NT2/D1 (cell line): ENCODE results near the gene COBL.

Source experiments
- SUZ12 ChIP-seq: IDR thresholded peaks from 2 replicates; pipeline ENCODE4 v1.6.1; 2011; ENCODE audit not compliant: insufficient read length, insufficient read depth; ENCODE audit errors: extremely low read depth
- YY1 ChIP-seq: IDR thresholded peaks from 2 replicates; pipeline ENCODE4 v1.6.1; 2011; ENCODE audit not compliant: insufficient read length, insufficient read depth
- ZNF274 ChIP-seq: IDR thresholded peaks from 2 replicates; pipeline ENCODE4 v1.6.1; 2011; ENCODE audit warnings: mild to moderate bottlenecking, low read depth, low read length

DNA sequence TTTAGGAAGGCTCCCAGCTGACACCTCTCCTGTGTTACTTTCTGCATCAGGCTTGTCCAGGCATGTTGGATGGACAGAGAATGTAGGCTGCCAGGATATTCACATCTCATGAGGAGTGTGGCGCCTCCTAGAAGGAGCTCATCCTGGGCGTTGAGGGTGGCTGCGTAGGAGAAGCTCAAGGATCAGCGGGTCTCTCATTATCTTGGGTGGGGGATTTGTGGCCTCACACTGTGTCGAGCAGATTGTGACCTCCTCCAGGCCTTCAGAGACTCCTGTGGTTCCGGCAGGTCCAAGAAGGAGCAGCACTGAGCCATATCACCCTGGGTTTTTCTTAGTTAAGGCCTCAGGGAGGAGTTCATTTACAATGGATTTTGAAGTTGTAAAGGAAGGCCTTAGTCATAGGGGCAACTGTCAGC, 8.7 kb upstream of the COBL start:
- TF ChIP-seq SUZ12 (no peak), YY1 (no peak), ZNF274 (no peak)
